ENCODE measurements around the gene URB2.

URB2 gene

DNA sequence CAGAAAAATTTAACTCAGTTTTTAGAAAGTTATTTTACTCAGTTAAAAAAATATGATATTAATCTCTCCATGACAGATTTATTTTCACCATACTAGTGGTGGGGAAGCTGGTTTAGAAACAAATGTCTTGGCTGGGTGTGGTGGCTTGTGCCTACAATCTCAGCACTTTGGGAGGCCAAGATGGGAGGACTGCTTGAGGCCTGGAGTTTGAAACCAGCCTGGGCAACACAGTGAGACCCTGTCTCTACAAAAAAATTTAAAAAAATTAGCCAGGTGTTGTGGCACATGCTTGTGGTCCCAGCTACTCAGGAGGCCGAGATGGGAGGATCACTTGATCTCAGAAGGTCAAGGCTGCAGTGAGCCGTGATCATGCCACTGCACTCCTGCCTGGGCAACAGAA, 17.5 kb upstream of the URB2 start:
- no peak overlapping the region for H3K9ac ChIP-seq (ENCODE audit: low read length)
- no peaks in the 10 kb centered on the region for H3K27me3 ChIP-seq (replicated peaks; ENCODE audit: insufficient read depth, low read length)
- H3K4me3 ChIP-seq (ENCODE audit: low read length), result no peak overlapping the region
- no peaks in the 10 kb centered on the region for H3K9me2 ChIP-seq (replicated peaks; ENCODE audit: insufficient read depth, low read length)
- H2AFZ ChIP-seq (ENCODE audit: low read length), result no peak overlapping the region
- H3K4me2 ChIP-seq (ENCODE audit: low read depth, low read length), result no peak overlapping the region
- DNase-seq, result no peak
- H3K9me3 ChIP-seq (replicated peaks; ENCODE audit: insufficient read depth, low read length), result no peaks in the 10 kb centered on the region
- peaks cover 19% of the 10 kb centered on the region for H3K36me3 ChIP-seq (replicated peaks; ENCODE audit: insufficient read depth, low read length)
- H3K27ac ChIP-seq (ENCODE audit: low read length), result no peak overlapping the region
- H4K20me1 ChIP-seq (ENCODE audit: insufficient read depth, low read length), result no peaks in the 10 kb centered on the region
- no peaks in the 10 kb centered on the region for H3F3A ChIP-seq (ENCODE audit: insufficient read depth, low read length)
- H3K4me1 ChIP-seq (ENCODE audit: low read length), result no peaks in the 10 kb centered on the region
- TF ChIP-seq EZH2 (optimal IDR thresholded peaks at IDR 0.05; ENCODE audit: low read depth, low read length) (no peak), EZH2phosphoT487 (IDR thresholded peaks at IDR 0.05; ENCODE audit: low read length) (no peak)
- TF ChIP-seq, protein P1, sequence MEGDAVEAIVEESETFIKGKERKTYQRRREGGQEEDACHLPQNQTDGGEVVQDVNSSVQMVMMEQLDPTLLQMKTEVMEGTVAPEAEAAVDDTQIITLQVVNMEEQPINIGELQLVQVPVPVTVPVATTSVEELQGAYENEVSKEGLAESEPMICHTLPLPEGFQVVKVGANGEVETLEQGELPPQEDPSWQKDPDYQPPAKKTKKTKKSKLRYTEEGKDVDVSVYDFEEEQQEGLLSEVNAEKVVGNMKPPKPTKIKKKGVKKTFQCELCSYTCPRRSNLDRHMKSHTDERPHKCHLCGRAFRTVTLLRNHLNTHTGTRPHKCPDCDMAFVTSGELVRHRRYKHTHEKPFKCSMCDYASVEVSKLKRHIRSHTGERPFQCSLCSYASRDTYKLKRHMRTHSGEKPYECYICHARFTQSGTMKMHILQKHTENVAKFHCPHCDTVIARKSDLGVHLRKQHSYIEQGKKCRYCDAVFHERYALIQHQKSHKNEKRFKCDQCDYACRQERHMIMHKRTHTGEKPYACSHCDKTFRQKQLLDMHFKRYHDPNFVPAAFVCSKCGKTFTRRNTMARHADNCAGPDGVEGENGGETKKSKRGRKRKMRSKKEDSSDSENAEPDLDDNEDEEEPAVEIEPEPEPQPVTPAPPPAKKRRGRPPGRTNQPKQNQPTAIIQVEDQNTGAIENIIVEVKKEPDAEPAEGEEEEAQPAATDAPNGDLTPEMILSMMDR (IDR thresholded peaks at IDR 0.05; ENCODE audit: low read length), result no peak
- peaks cover 12% of the 10 kb centered on the region for H3K79me2 ChIP-seq (ENCODE audit: low read length)

DNA sequence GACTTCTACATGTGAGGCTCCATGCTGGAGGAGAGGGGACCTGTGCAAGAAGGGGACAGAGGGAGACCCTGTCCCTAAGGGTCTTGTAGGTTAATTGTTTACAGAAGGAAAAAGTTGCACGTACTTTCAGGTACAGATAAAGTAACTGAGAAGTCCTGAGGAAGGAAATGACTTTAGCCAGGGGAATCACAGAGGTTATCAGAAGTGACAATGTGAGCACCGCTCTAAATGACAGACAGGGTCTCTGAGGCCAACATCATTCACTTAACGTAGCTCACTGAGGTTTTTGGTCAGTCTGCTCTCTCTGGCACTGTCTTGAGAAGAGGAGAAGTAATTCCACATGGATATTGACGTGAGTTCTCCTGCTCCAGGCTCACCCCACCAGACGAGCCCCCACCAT, 12.1 kb upstream of the URB2 start:
- Histone ChIP-seq H2AFZ (ENCODE audit: low read length) (no peak overlapping the region), H3K4me3 (ENCODE audit: low read length) (no peak overlapping the region), H3K79me2 (ENCODE audit: low read length) (peaks cover 63% of the 10 kb centered on the region), H3K4me1 (ENCODE audit: low read length) (peaks cover 5% of the 10 kb centered on the region; the same call in 1 of the 2 replicates), H3F3A (ENCODE audit: insufficient read depth, low read length) (no peaks in the 10 kb centered on the region; the same call in 1 of the 2 replicates), H3K27ac (ENCODE audit: low read length) (no peak overlapping the region), H3K9me3 (replicated peaks; ENCODE audit: insufficient read depth, low read length) (no peaks in the 10 kb centered on the region), H3K27me3 (replicated peaks; ENCODE audit: insufficient read depth, low read length) (no peaks in the 10 kb centered on the region), H3K36me3 (replicated peaks; ENCODE audit: insufficient read depth, low read length) (peaks cover 19% of the 10 kb centered on the region), H3K9me2 (replicated peaks; ENCODE audit: insufficient read depth, low read length) (no peaks in the 10 kb centered on the region), H3K9ac (ENCODE audit: low read length) (no peak overlapping the region), H3K4me2 (ENCODE audit: low read depth, low read length) (no peak overlapping the region), H4K20me1 (ENCODE audit: insufficient read depth, low read length) (peaks cover 11% of the 10 kb centered on the region; the same call in 1 of the 2 replicates)
- TF ChIP-seq EZH2 (optimal IDR thresholded peaks at IDR 0.05; ENCODE audit: low read depth, low read length) (no peak), EZH2phosphoT487 (IDR thresholded peaks at IDR 0.05; ENCODE audit: low read length) (no peak)
- TF ChIP-seq, protein P1 (IDR thresholded peaks at IDR 0.05; ENCODE audit: low read length), result no peak
- DNase-seq, result no peak

DNA sequence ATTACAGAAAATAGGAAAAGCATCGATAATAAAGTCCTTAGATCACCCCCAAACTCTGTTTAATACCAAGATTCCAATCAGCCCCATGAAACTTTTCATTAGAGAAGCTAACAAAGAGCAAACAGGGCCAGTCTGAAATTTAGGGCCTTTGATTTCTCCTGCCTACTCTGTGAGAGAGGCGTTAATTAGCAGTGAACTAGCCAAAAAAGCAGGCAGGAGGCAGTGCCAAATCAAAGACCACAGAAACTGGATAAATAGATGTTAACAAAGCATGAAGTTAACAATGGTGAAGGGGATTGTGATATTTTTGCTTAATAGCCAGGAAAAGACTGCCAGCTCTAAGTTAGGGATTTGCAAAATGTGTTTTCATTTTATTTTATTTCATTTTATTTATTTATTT, 11.3 kb upstream of the URB2 start:
- no peak for TF ChIP-seq EZH2 (optimal IDR thresholded peaks at IDR 0.05; ENCODE audit: low read depth, low read length)
- TF ChIP-seq, protein P1 (IDR thresholded peaks at IDR 0.05; ENCODE audit: low read length), result no peak
- no peak for TF ChIP-seq EZH2phosphoT487 (IDR thresholded peaks at IDR 0.05; ENCODE audit: low read length)
- no peak for DNase-seq
- Histone ChIP-seq H3K36me3 (replicated peaks; ENCODE audit: insufficient read depth, low read length) (peaks cover 19% of the 10 kb centered on the region), H3K4me3 (ENCODE audit: low read length) (no peak overlapping the region), H3K27me3 (replicated peaks; ENCODE audit: insufficient read depth, low read length) (no peaks in the 10 kb centered on the region), H3K4me2 (ENCODE audit: low read depth, low read length) (no peak overlapping the region), H2AFZ (ENCODE audit: low read length) (no peak overlapping the region), H3K9ac (ENCODE audit: low read length) (no peak overlapping the region), H3K27ac (ENCODE audit: low read length) (no peak overlapping the region), H3K9me2 (replicated peaks; ENCODE audit: insufficient read depth, low read length) (no peaks in the 10 kb centered on the region), H3F3A (ENCODE audit: insufficient read depth, low read length) (no peaks in the 10 kb centered on the region; the same call in 1 of the 2 replicates), H3K9me3 (replicated peaks; ENCODE audit: insufficient read depth, low read length) (no peaks in the 10 kb centered on the region), H4K20me1 (ENCODE audit: insufficient read depth, low read length) (peaks cover 18% of the 10 kb centered on the region), H3K4me1 (ENCODE audit: low read length) (peaks cover 12% of the 10 kb centered on the region), H3K79me2 (ENCODE audit: low read length) (peaks cover 71% of the 10 kb centered on the region)

Data from MM.1S (cell line).